Measurements from ENCODE around the gene CARD11. TPM values are rescaled to one million over a fixed set of nuclear protein-coding genes. Genes with fewer than 3 reads are reported as not detected.

CARD11 gene
- total RNA-seq, 1 experiment from 2014 or later: 0.82 TPM

DNA sequence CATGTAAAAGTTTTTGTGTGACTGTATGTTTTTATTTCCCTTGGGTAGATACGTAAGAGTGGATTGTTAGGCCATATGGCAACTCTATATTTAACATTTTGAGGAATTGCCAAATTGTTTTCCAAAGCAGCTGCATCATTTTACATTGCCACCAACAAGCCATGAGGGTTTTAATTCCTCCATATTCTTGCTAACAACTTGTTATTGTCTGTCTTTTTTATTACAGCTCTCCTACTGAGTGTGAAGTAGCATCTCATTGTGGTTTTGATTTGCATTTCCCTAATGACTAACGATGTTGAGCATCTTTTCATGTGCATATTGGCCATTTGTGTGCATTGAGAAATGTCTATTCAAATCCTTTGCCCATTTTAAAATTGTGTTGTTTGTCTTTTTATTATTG, 94.9 kb downstream of the CARD11 start:
- ChIA-PET CTCF (no interaction called here), POLR2A (interaction anchor here (0.6 kb wide), 1 partner anchor 202 kb away, joined by 11 read pairs; no protein-coding TSS in a partner anchor)
- no peak overlapping the region for H3K27ac ChIP-seq (ENCODE audit: low read length)
- TF ChIP-seq POLR2AphosphoS5 (IDR thresholded peaks at IDR 0.05; ENCODE audit: low read depth, low read length): no peak
- TF ChIP-seq, protein P1, sequence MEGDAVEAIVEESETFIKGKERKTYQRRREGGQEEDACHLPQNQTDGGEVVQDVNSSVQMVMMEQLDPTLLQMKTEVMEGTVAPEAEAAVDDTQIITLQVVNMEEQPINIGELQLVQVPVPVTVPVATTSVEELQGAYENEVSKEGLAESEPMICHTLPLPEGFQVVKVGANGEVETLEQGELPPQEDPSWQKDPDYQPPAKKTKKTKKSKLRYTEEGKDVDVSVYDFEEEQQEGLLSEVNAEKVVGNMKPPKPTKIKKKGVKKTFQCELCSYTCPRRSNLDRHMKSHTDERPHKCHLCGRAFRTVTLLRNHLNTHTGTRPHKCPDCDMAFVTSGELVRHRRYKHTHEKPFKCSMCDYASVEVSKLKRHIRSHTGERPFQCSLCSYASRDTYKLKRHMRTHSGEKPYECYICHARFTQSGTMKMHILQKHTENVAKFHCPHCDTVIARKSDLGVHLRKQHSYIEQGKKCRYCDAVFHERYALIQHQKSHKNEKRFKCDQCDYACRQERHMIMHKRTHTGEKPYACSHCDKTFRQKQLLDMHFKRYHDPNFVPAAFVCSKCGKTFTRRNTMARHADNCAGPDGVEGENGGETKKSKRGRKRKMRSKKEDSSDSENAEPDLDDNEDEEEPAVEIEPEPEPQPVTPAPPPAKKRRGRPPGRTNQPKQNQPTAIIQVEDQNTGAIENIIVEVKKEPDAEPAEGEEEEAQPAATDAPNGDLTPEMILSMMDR (IDR thresholded peaks at IDR 0.05): no peak
- TF ChIP-seq REST (IDR thresholded peaks at IDR 0.05; ENCODE audit: insufficient read depth in 1 of 2, low read depth in 2 of 2, low read length in 1 of 2): no peak
- H3K4me3 ChIP-seq (ENCODE audit: low read depth in 2 of 2, low read length in 2 of 2): no peak overlapping the region
- H3K27me3 ChIP-seq (ENCODE audit: control insufficient read depth, insufficient read depth, low read length): peaks cover 17% of the 10 kb centered on the region
- in situ Hi-C loops (cut with HindIII; ENCODE audit: low pct_unique_long_range_greater_than_20kb, low sequenced_read_pairs) (no loop called here), intact Hi-C loops (cut with micrococcal nuclease; ENCODE audit: unreplicated experiment) (no loop called here)
- no TSS peak for BruUV-seq (replicated peaks)
- no peak for ATAC-seq
- peaks cover 7% of the 10 kb centered on the region; the same call in 1 of the 2 replicates for H3K9me3 ChIP-seq (ENCODE audit: control insufficient read depth, insufficient read depth, low read depth, low read length)
- no peaks in the 10 kb centered on the region for H3K4me1 ChIP-seq (ENCODE audit: control insufficient read depth, insufficient read depth, low read length)
- DNase-seq (ENCODE audit: low read depth, low spot score): no peak
- H3K36me3 ChIP-seq (ENCODE audit: control insufficient read depth, insufficient read depth, low read length): no peaks in the 10 kb centered on the region

DNA sequence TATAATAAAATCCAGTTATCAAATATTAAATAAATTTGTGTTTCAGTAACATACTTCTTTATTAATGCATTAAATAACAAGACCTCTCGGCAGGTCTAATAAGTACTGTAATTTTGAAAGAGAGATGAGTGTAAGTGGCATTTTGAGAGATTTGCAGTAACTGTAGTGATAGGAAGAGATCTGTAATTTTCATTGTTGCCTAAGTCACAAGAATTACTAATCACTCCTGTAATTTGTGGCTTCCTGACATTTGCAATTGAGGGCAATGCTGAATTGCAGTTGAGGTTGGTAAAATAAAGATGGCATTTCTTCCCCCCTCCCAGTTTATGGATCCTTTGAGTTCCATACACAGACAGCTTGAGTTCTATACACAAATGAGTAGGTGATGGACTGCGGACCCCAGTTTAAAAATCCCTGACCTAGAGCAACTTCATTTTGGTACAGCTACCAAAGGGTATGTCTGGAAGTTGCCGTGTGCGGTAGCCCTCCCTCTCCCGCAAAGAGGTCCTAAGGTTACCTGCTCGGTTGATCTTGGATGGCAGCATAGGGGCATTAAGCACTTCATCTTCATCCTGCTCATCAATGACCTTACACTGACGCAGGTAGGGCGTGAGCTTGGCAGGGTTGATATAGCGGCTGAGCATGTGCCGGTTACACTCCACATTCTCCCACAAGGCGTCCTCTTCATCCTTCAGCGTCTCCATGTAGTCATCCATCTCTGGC, 96.4 kb downstream of the CARD11 start:
- Histone ChIP-seq H3K9me3 (ENCODE audit: control insufficient read depth, insufficient read depth, low read depth, low read length) (peaks cover 7% of the 10 kb centered on the region; the same call in 1 of the 2 replicates), H3K4me3 (ENCODE audit: low read depth in 2 of 2, low read length in 2 of 2) (no peak overlapping the region), H3K27ac (ENCODE audit: low read length) (no peak overlapping the region), H3K4me1 (ENCODE audit: control insufficient read depth, insufficient read depth, low read length) (no peaks in the 10 kb centered on the region), H3K36me3 (ENCODE audit: control insufficient read depth, insufficient read depth, low read length) (no peaks in the 10 kb centered on the region), H3K27me3 (ENCODE audit: control insufficient read depth, insufficient read depth, low read length) (peaks cover 17% of the 10 kb centered on the region)
- TF ChIP-seq, protein P1 (IDR thresholded peaks at IDR 0.05): no peak
- TF ChIP-seq SIN3A (IDR thresholded peaks at IDR 0.05; ENCODE audit: borderline replicate concordance, insufficient read depth, low read depth, low read length) (no peak), TCF7L2 (IDR thresholded peaks at IDR 0.05; ENCODE audit: low read depth, low read length) (no peak), POLR2AphosphoS5 (IDR thresholded peaks at IDR 0.05; ENCODE audit: low read depth, low read length) (no peak), REST (IDR thresholded peaks at IDR 0.05; ENCODE audit: insufficient read depth in 1 of 2, low read depth in 2 of 2, low read length in 1 of 2) (no peak)
- no TSS peak for BruUV-seq (replicated peaks)
- ChIA-PET CTCF (no interaction called here), POLR2A (no interaction called here)
- DNase-seq (ENCODE audit: low read depth, low spot score): no peak
- in situ Hi-C loops (cut with HindIII; ENCODE audit: low pct_unique_long_range_greater_than_20kb, low sequenced_read_pairs): no loop called here
- ATAC-seq: no peak
- intact Hi-C loops (cut with micrococcal nuclease; ENCODE audit: unreplicated experiment): no loop called here
